Upper lobe of right lung (tissue), 1 donor: ENCODE results near the gene MTG2. TPM values are rescaled to one million over a fixed set of nuclear protein-coding genes. Genes with fewer than 3 reads are reported as not detected.

Experiments
- ATAC-seq: fragments of 200-7000 bp; cut with Tn5 transposase; one replicate; pipeline ENCODE4 v1.9.1; 2020; ENCODE audit warnings: mild to moderate bottlenecking, moderate library complexity
- DNase-seq: peaks from one replicate; pipeline ENCODE4 v3.0.0-alpha.2; 2020
- H3K27ac ChIP-seq: fragments of 200-600 bp; one replicate; pipeline ENCODE4 v1.8.0; 2022
- H3K27me3 ChIP-seq: fragments of 200-600 bp; one replicate; pipeline ENCODE4 v1.8.0; 2022; ENCODE audit warnings: mild to moderate bottlenecking
- H3K36me3 ChIP-seq: fragments of 200-600 bp; one replicate; pipeline ENCODE4 v1.8.0; 2022
- H3K4me1 ChIP-seq: fragments of 200-600 bp; one replicate; pipeline ENCODE4 v1.8.0; 2022
- H3K4me3 ChIP-seq: fragments of 200-600 bp; one replicate; pipeline ENCODE4 v1.8.0; 2022; ENCODE audit warnings: mild to moderate bottlenecking
- H3K9me3 ChIP-seq: fragments of 200-600 bp; one replicate; pipeline ENCODE4 v1.8.0; 2022
- CTCF ChIP-seq: fragments of 200-600 bp; IDR thresholded peaks from one replicate; pipeline ENCODE4 v1.8.0; 2022; ENCODE audit warnings: antibody characterized with exemption
- intact Hi-C: fragments of 100-400 bp; cut with DNase I; formaldehyde crosslinking; loops from one replicate; pipeline ENCODE4 v1.11.0; 2022
- total RNA-seq: library from RNA; stranded (reverse); fragmentation: NEBNext Ultra II Directional; extraction: Animal tissue kit (Norgen Biotek cat#: 25700); gene quantifications from one replicate; pipeline ENCODE4 v1.2.1, GENCODE V29; 2021
- donor health status: DM: no; HTN: yes; CAD: no; lungs with severe emphysema.

The MTG2 gene
- total RNA-seq, 1 donor from 2014 or later, result 26.5 TPM

GRCh38 chr20:62197801-62198200 lies 15.0 kb downstream of the MTG2 start:
- Histone ChIP-seq H3K4me3 (no peak overlapping the region), H3K9me3 (no peaks in the 10 kb centered on the region), H3K4me1 (no peaks in the 10 kb centered on the region), H3K36me3 (peaks cover 78% of the 10 kb centered on the region), H3K27me3 (no peaks in the 10 kb centered on the region), H3K27ac (no peak overlapping the region)
- intact Hi-C loops, result no loop called here
- ATAC-seq (no peak), DNase-seq (no peak)
- TF ChIP-seq CTCF, result no peak

GRCh38 chr20:62198496-62198895 lies 15.7 kb downstream of the MTG2 start:
- no peak for DNase-seq

GRCh38 chr20:62198931-62199330 lies 16.1 kb downstream of the MTG2 start:
- no peak for TF ChIP-seq CTCF
- ATAC-seq (no peak), DNase-seq (no peak)
- Histone ChIP-seq H3K36me3 (peaks cover 76% of the 10 kb centered on the region), H3K9me3 (no peaks in the 10 kb centered on the region), H3K4me3 (no peak overlapping the region), H3K27ac (no peak overlapping the region), H3K4me1 (no peaks in the 10 kb centered on the region), H3K27me3 (no peaks in the 10 kb centered on the region)
- intact Hi-C loops, result no loop called here

More at GRCh38 chr20:62198496-62198895, 15.7 kb downstream of the MTG2 start:
- H3K36me3 ChIP-seq, result peaks cover 79% of the 10 kb centered on the region
- no peak for ATAC-seq
- TF ChIP-seq CTCF, result no peak
- no peak overlapping the region for H3K27ac ChIP-seq
- H3K27me3 ChIP-seq, result no peaks in the 10 kb centered on the region
- no peak overlapping the region for H3K4me3 ChIP-seq
- intact Hi-C loops, result no loop called here
- no peaks in the 10 kb centered on the region for H3K4me1 ChIP-seq
- no peaks in the 10 kb centered on the region for H3K9me3 ChIP-seq

- no peak for TF ChIP-seq CTCF
- Histone ChIP-seq H3K27ac (no peak overlapping the region), H3K9me3 (no peaks in the 10 kb centered on the region), H3K36me3 (peaks cover 73% of the 10 kb centered on the region), H3K27me3 (no peaks in the 10 kb centered on the region), H3K4me3 (no peak overlapping the region), H3K4me1 (no peaks in the 10 kb centered on the region)
- intact Hi-C loops, result no loop called here
- ATAC-seq, result no peak
- DNase-seq, result no peak
Observed at GRCh38 chr20:62200491-62201172, 17.8 kb downstream of the MTG2 start.

GRCh38 chr20:62201173-62202082 lies 18.6 kb downstream of the MTG2 start:
- H3K4me1 ChIP-seq, result no peaks in the 10 kb centered on the region
- H3K27me3 ChIP-seq, result no peaks in the 10 kb centered on the region
- DNase-seq, result no peak
- intact Hi-C loops, result no loop called here
- no peak overlapping the region for H3K27ac ChIP-seq
- ATAC-seq, result no peak
- TF ChIP-seq CTCF, result no peak
- H3K9me3 ChIP-seq, result no peaks in the 10 kb centered on the region
- H3K4me3 ChIP-seq, result no peak overlapping the region
- H3K36me3 ChIP-seq, result peaks cover 67% of the 10 kb centered on the region
